H9 (cell line): ENCODE measurements around the gene VRK1. TPM values are rescaled to one million over a fixed set of nuclear protein-coding genes. Genes with fewer than 3 reads are reported as not detected.

Source experiments
- DNase-seq: peaks from one replicate; pipeline ENCODE4 v3.0.0-alpha.2; 2017
- H2AFZ ChIP-seq: one replicate; pipeline ENCODE4 v1.6.1; 2013; ENCODE audit warnings: mild to moderate bottlenecking, low read length, control low read depth, moderate library complexity
- H2AK5ac ChIP-seq: 2 replicates; pipeline ENCODE4 v1.6.1; 2013; ENCODE audit warnings: low read length, control low read depth, mixed read lengths; ENCODE audit not compliant: insufficient read length
- H2BK120ac ChIP-seq: one replicate; pipeline ENCODE4 v1.6.1; 2013; ENCODE audit warnings: low read depth, mild to moderate bottlenecking, low read length, control low read depth, inconsistent platforms; ENCODE audit not compliant: poor library complexity, severe bottlenecking
- H2BK12ac ChIP-seq: 2 replicates; pipeline ENCODE4 v1.6.1; 2013; ENCODE audit warnings: low read length, control low read depth, mixed read lengths, low read depth; ENCODE audit not compliant: insufficient read length
- H2BK15ac ChIP-seq: 2 replicates; pipeline ENCODE4 v1.6.1; 2013; ENCODE audit warnings: low read depth, low read length, control low read depth
- H2BK20ac ChIP-seq: one replicate; pipeline ENCODE4 v1.6.1; 2013; ENCODE audit warnings: low read depth, mild to moderate bottlenecking, low read length, control low read depth, inconsistent platforms; ENCODE audit not compliant: poor library complexity, severe bottlenecking
- H2BK5ac ChIP-seq: 2 replicates; pipeline ENCODE4 v1.6.1; 2013; ENCODE audit warnings: low read length, control low read depth, mixed read lengths; ENCODE audit not compliant: insufficient read length
- H3K14ac ChIP-seq: 2 replicates; pipeline ENCODE4 v1.6.1; 2013; ENCODE audit warnings: low read length, control low read depth; ENCODE audit not compliant: insufficient read depth
- H3K18ac ChIP-seq: 2 replicates; pipeline ENCODE4 v1.6.1; 2013; ENCODE audit warnings: low read depth, mild to moderate bottlenecking, mixed read lengths, low read length, control low read depth; ENCODE audit not compliant: insufficient read length
- H3K23ac ChIP-seq: 2 replicates; pipeline ENCODE4 v1.6.1; 2013; ENCODE audit warnings: low read length, control low read depth, mixed read lengths, low read depth; ENCODE audit not compliant: insufficient read length
- H3K23me2 ChIP-seq: 2 replicates; pipeline ENCODE4 v1.6.1; 2013; ENCODE audit warnings: low read depth, mild to moderate bottlenecking, mixed read lengths, low read length, control low read depth; ENCODE audit not compliant: insufficient read length, poor library complexity, severe bottlenecking
- H3K27ac ChIP-seq: 2 replicates; pipeline ENCODE4 v1.5.1; 2013; ENCODE audit warnings: low read length, control low read depth, mixed read lengths, low read depth; ENCODE audit not compliant: insufficient read length
- H3K27me3 ChIP-seq: 2 replicates; pipeline ENCODE4 v1.6.1; 2013; ENCODE audit warnings: low read length, control low read depth, inconsistent platforms; ENCODE audit not compliant: insufficient read depth
- H3K4ac ChIP-seq: 2 replicates; pipeline ENCODE4 v1.6.1; 2013; ENCODE audit warnings: low read depth, mild to moderate bottlenecking, control low read depth, inconsistent platforms, low read length, moderate library complexity
- H3K4me1 ChIP-seq: 2 replicates; pipeline ENCODE4 v1.6.1; 2013; ENCODE audit warnings: low read length, control low read depth, inconsistent platforms; ENCODE audit not compliant: insufficient read depth
- H3K4me2 ChIP-seq: 2 replicates; pipeline ENCODE4 v1.6.1; 2013; ENCODE audit warnings: low read length, control low read depth, mixed read lengths; ENCODE audit not compliant: insufficient read length, insufficient read depth
- H3K56ac ChIP-seq: 2 replicates; pipeline ENCODE4 v1.6.1; 2013; ENCODE audit warnings: low read depth, mild to moderate bottlenecking, mixed read lengths, low read length, control low read depth; ENCODE audit not compliant: insufficient read length
- H3K79me1 ChIP-seq: 2 replicates; pipeline ENCODE4 v1.6.1; 2013; ENCODE audit warnings: low read depth, mild to moderate bottlenecking, moderate library complexity, low read length, control low read depth, inconsistent platforms; ENCODE audit not compliant: insufficient read depth, poor library complexity, severe bottlenecking
- H3K79me2 ChIP-seq: 2 replicates; pipeline ENCODE4 v1.6.1; 2013; ENCODE audit warnings: low read length, control low read depth, inconsistent platforms; ENCODE audit not compliant: insufficient read depth
- H3K9ac ChIP-seq: 2 replicates; pipeline ENCODE4 v1.6.1; 2013; ENCODE audit warnings: low read length, control low read depth, mixed read lengths; ENCODE audit not compliant: insufficient read length; ENCODE audit errors: extremely low read depth
- H3K9me3 ChIP-seq: one replicate; pipeline ENCODE4 v1.6.1; 2013; ENCODE audit warnings: low read depth, low read length, inconsistent platforms; ENCODE audit not compliant: control insufficient read depth
- H3T11ph ChIP-seq: one replicate; pipeline ENCODE4 v1.6.1; 2013; ENCODE audit warnings: mild to moderate bottlenecking, low read length, control low read depth, inconsistent platforms
- H4K20me1 ChIP-seq: one replicate; pipeline ENCODE4 v1.6.1; 2013; ENCODE audit not compliant: control insufficient read depth, insufficient read length, insufficient read depth
- H4K5ac ChIP-seq: 2 replicates; pipeline ENCODE4 v1.6.1; 2013; ENCODE audit warnings: low read depth, mild to moderate bottlenecking, mixed read lengths, low read length, control low read depth; ENCODE audit not compliant: insufficient read length
- H4K8ac ChIP-seq: replicated peaks from 2 replicates; pipeline ENCODE4 v1.6.1; 2013; ENCODE audit warnings: low read length, control low read depth, mixed read lengths, low read depth; ENCODE audit not compliant: insufficient read length
- H4K91ac ChIP-seq: 2 replicates; pipeline ENCODE4 v1.6.1; 2013; ENCODE audit warnings: low read depth, mild to moderate bottlenecking, moderate library complexity, mixed read lengths, low read length, control low read depth; ENCODE audit not compliant: insufficient read length
- H3K27ac Mint-ChIP-seq, 3 experiments: 2 replicates in 2 of 3; 3 replicates in 1 of 3; pipeline ENCODE4 v1.8.0; 2020 to 2021; ENCODE audit warnings: mixed read lengths in 3 of 3, mild to moderate bottlenecking in 1 of 3, moderate library complexity in 1 of 3
- H3K27me3 Mint-ChIP-seq: 2 replicates; pipeline ENCODE4 v1.8.0; 2021; ENCODE audit warnings: low read depth, mild to moderate bottlenecking, moderate library complexity, mixed read lengths
- H3K36me3 Mint-ChIP-seq, 3 experiments: 2 replicates in 2 of 3; 3 replicates in 1 of 3; pipeline ENCODE4 v1.8.0; 2020 to 2021; ENCODE audit warnings: low read depth in 3 of 3, mixed read lengths in 3 of 3; ENCODE audit not compliant: insufficient read depth in 1 of 3
- H3K4me1 Mint-ChIP-seq, 2 experiments: 2 replicates each; pipeline ENCODE4 v1.8.0; 2020; ENCODE audit warnings: mixed read lengths in 2 of 2
- H3K4me3 Mint-ChIP-seq, 2 experiments: 2 replicates in 1 of 2; 3 replicates in 1 of 2; pipeline ENCODE4 v1.8.0; 2020 to 2021; ENCODE audit warnings: mild to moderate bottlenecking in 2 of 2, mixed read lengths in 2 of 2, moderate library complexity in 1 of 2
- H3K9me3 Mint-ChIP-seq, 2 experiments: 2 replicates in 1 of 2; 3 replicates in 1 of 2; pipeline ENCODE4 v1.8.0; 2020; ENCODE audit warnings: mild to moderate bottlenecking in 2 of 2, mixed read lengths in 2 of 2, moderate library complexity in 1 of 2
- WGBS: extraction: QIAGEN DNeasy Blood & Tissue Kit; methylation state at CpG from one replicate; pipeline ENCODE4 v1.1.7; 2013; ENCODE audit warnings: missing lambda C conversion rate, low lambda C conversion rate, mixed read lengths; ENCODE audit not compliant: insufficient read length; ENCODE audit errors: extremely low coverage; 5-methylcytosine and 5-hydroxymethylcytosine counted together
- total RNA-seq: library from RNA; stranded (reverse); gene quantifications from 2 replicates; pipeline ENCODE4 v1.2.1, GENCODE V29; 2021
- TF ChIP-seq, protein P1 (sequence below): fragments of 200-600 bp; sonication (generic); conservative IDR thresholded peaks from 3 replicates; pipeline ENCODE4 v1.8.0; 2021; ENCODE audit warnings: antibody characterized with exemption, mild to moderate bottlenecking

The VRK1 gene
- total RNA-seq, 1 experiment from 2014 or later, result 55.7 TPM

DNA sequence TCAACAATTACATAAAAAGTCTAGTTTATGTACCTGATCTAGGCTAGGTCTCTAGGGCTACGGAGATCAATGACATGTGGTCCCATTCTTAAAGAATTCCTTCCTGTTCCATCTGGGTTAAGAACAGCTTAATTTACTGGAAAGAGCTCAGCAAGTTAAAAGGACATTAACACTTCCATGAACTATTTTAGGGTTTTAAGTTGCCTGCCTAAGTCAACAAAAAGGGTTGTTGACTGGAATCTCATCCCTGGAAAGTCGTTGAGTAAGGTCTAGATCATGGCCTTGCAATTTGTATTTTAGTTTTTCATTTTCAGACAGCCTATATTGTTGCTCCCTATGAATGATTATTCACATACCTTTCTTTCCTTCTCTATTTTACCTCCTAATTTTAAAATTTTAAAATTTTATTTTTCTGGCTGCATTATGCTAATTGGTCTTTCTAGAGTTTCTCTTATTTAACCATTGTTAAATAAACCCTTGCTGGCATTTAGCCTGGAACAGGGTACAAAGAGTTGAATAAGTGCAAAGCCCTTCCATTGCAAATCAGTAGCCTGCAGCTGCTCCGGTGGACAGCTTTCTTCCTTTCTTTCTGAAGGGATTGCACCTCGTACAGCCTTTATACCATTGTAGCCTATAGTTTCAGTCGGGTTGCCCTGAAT is 66.3 kb downstream of the VRK1 start:
- Histone ChIP-seq H3K56ac (no peak overlapping the region), H3K9me3 (no peaks in the 10 kb centered on the region), H3K27ac (no peak overlapping the region), H2AK5ac (no peak overlapping the region), H3K4ac (no peak overlapping the region), H4K8ac (no peak overlapping the region), H3K27me3 (no peaks in the 10 kb centered on the region), H2AFZ (no peak overlapping the region), H3K23me2 (no peaks in the 10 kb centered on the region), H4K91ac (no peak overlapping the region), H3K4me2 (peak overlapping the region; percentile 4), H2BK5ac (no peak overlapping the region), H2BK15ac (no peak overlapping the region), H3T11ph (no peak overlapping the region), H2BK20ac (no peak overlapping the region), H3K14ac (no peak overlapping the region), H3K4me1 (no peaks in the 10 kb centered on the region; the same call in none of the 2 replicates), H4K5ac (no peak overlapping the region), H2BK12ac (no peak overlapping the region), H3K18ac (no peak overlapping the region), H3K79me2 (no peaks in the 10 kb centered on the region), H4K20me1 (no peaks in the 10 kb centered on the region), H3K79me1 (no peaks in the 10 kb centered on the region), H2BK120ac (no peak overlapping the region), H3K9ac (no peak overlapping the region), H3K23ac (no peak overlapping the region)
- Mint-ChIP-seq H3K9me3 (peaks cover 2 to 7% of the 10 kb centered on the region in 2 experiments; a peak in 3 of 5 replicates), H3K27ac (peak overlapping the region in 2 of 3 experiments; percentile 14 to 81; a peak in 4 of 7 replicates), H3K27me3 (no peaks in the 10 kb centered on the region), H3K4me1 (peaks cover 36 to 48% of the 10 kb centered on the region in 2 experiments), H3K36me3 (peaks cover 16 to 20% (median 17%) of the 10 kb centered on the region in 3 experiments), H3K4me3 (no peak overlapping the region)
- no peak for DNase-seq
- WGBS, result no CpG with 5 or more reads among the region's 5 CpGs
- TF ChIP-seq, protein P1, sequence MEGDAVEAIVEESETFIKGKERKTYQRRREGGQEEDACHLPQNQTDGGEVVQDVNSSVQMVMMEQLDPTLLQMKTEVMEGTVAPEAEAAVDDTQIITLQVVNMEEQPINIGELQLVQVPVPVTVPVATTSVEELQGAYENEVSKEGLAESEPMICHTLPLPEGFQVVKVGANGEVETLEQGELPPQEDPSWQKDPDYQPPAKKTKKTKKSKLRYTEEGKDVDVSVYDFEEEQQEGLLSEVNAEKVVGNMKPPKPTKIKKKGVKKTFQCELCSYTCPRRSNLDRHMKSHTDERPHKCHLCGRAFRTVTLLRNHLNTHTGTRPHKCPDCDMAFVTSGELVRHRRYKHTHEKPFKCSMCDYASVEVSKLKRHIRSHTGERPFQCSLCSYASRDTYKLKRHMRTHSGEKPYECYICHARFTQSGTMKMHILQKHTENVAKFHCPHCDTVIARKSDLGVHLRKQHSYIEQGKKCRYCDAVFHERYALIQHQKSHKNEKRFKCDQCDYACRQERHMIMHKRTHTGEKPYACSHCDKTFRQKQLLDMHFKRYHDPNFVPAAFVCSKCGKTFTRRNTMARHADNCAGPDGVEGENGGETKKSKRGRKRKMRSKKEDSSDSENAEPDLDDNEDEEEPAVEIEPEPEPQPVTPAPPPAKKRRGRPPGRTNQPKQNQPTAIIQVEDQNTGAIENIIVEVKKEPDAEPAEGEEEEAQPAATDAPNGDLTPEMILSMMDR, result no peak
